Adrenal gland (tissue), 5 donors: ENCODE results near the gene STOM.

ENCODE experiments used
- POLR2A ChIP-seq, 2 donors: fragments of 450-650 bp; IDR thresholded peaks; one replicate each; pipeline ENCODE4 v1.6.1; 2017; ENCODE audit warnings: antibody characterized with exemption in 2 of 2, mild to moderate bottlenecking in 2 of 2, moderate library complexity in 1 of 2
- TF ChIP-seq, protein P1 (sequence below), 6 experiments: fragments of 450-650 bp in 4 of 6; fragments of 200-600 bp in 2 of 6; sonication (generic) in 1 of 6; IDR thresholded peaks; 1 replicate in 5 of 6; 2 replicates in 1 of 6; pipeline versions ENCODE4 v1.5.1 to v1.8.0; 2016 to 2021; ENCODE audit warnings: antibody characterized with exemption in 6 of 6, mild to moderate bottlenecking in 2 of 6, moderate library complexity in 1 of 6
- donor health status: DM: no; HTN: no; CAD: no.

- TF ChIP-seq, protein P1, sequence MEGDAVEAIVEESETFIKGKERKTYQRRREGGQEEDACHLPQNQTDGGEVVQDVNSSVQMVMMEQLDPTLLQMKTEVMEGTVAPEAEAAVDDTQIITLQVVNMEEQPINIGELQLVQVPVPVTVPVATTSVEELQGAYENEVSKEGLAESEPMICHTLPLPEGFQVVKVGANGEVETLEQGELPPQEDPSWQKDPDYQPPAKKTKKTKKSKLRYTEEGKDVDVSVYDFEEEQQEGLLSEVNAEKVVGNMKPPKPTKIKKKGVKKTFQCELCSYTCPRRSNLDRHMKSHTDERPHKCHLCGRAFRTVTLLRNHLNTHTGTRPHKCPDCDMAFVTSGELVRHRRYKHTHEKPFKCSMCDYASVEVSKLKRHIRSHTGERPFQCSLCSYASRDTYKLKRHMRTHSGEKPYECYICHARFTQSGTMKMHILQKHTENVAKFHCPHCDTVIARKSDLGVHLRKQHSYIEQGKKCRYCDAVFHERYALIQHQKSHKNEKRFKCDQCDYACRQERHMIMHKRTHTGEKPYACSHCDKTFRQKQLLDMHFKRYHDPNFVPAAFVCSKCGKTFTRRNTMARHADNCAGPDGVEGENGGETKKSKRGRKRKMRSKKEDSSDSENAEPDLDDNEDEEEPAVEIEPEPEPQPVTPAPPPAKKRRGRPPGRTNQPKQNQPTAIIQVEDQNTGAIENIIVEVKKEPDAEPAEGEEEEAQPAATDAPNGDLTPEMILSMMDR (IDR thresholded peaks at IDR 0.05), result no peak
- no peak for TF ChIP-seq POLR2A (IDR thresholded peaks at IDR 0.05)
Observed at GRCh38 chr9:121292051-121292450, 78.0 kb downstream of the STOM start.
